H9 (cell line): ENCODE results near the gene IL1B. TPM values are rescaled to one million over a fixed set of nuclear protein-coding genes. Genes with fewer than 3 reads are reported as not detected.

ENCODE experiments used
- DNase-seq: peaks from one replicate; pipeline ENCODE4 v3.0.0-alpha.2; 2017
- H2AFZ ChIP-seq: one replicate; pipeline ENCODE4 v1.6.1; 2013; ENCODE audit warnings: mild to moderate bottlenecking, low read length, control low read depth, moderate library complexity
- H2AK5ac ChIP-seq: 2 replicates; pipeline ENCODE4 v1.6.1; 2013; ENCODE audit warnings: low read length, control low read depth, mixed read lengths; ENCODE audit not compliant: insufficient read length
- H2BK120ac ChIP-seq: one replicate; pipeline ENCODE4 v1.6.1; 2013; ENCODE audit warnings: low read depth, mild to moderate bottlenecking, low read length, control low read depth, inconsistent platforms; ENCODE audit not compliant: poor library complexity, severe bottlenecking
- H2BK12ac ChIP-seq: 2 replicates; pipeline ENCODE4 v1.6.1; 2013; ENCODE audit warnings: low read length, control low read depth, mixed read lengths, low read depth; ENCODE audit not compliant: insufficient read length
- H2BK15ac ChIP-seq: 2 replicates; pipeline ENCODE4 v1.6.1; 2013; ENCODE audit warnings: low read depth, low read length, control low read depth
- H2BK20ac ChIP-seq: one replicate; pipeline ENCODE4 v1.6.1; 2013; ENCODE audit warnings: low read depth, mild to moderate bottlenecking, low read length, control low read depth, inconsistent platforms; ENCODE audit not compliant: poor library complexity, severe bottlenecking
- H2BK5ac ChIP-seq: 2 replicates; pipeline ENCODE4 v1.6.1; 2013; ENCODE audit warnings: low read length, control low read depth, mixed read lengths; ENCODE audit not compliant: insufficient read length
- H3K14ac ChIP-seq: 2 replicates; pipeline ENCODE4 v1.6.1; 2013; ENCODE audit warnings: low read length, control low read depth; ENCODE audit not compliant: insufficient read depth
- H3K18ac ChIP-seq: 2 replicates; pipeline ENCODE4 v1.6.1; 2013; ENCODE audit warnings: low read depth, mild to moderate bottlenecking, mixed read lengths, low read length, control low read depth; ENCODE audit not compliant: insufficient read length
- H3K23ac ChIP-seq: 2 replicates; pipeline ENCODE4 v1.6.1; 2013; ENCODE audit warnings: low read length, control low read depth, mixed read lengths, low read depth; ENCODE audit not compliant: insufficient read length
- H3K23me2 ChIP-seq: 2 replicates; pipeline ENCODE4 v1.6.1; 2013; ENCODE audit warnings: low read depth, mild to moderate bottlenecking, mixed read lengths, low read length, control low read depth; ENCODE audit not compliant: insufficient read length, poor library complexity, severe bottlenecking
- H3K27ac ChIP-seq: 2 replicates; pipeline ENCODE4 v1.5.1; 2013; ENCODE audit warnings: low read length, control low read depth, mixed read lengths, low read depth; ENCODE audit not compliant: insufficient read length
- H3K27me3 ChIP-seq: 2 replicates; pipeline ENCODE4 v1.6.1; 2013; ENCODE audit warnings: low read length, control low read depth, inconsistent platforms; ENCODE audit not compliant: insufficient read depth
- H3K4ac ChIP-seq: 2 replicates; pipeline ENCODE4 v1.6.1; 2013; ENCODE audit warnings: low read depth, mild to moderate bottlenecking, control low read depth, inconsistent platforms, low read length, moderate library complexity
- H3K4me1 ChIP-seq: 2 replicates; pipeline ENCODE4 v1.6.1; 2013; ENCODE audit warnings: low read length, control low read depth, inconsistent platforms; ENCODE audit not compliant: insufficient read depth
- H3K4me2 ChIP-seq: 2 replicates; pipeline ENCODE4 v1.6.1; 2013; ENCODE audit warnings: low read length, control low read depth, mixed read lengths; ENCODE audit not compliant: insufficient read length, insufficient read depth
- H3K56ac ChIP-seq: 2 replicates; pipeline ENCODE4 v1.6.1; 2013; ENCODE audit warnings: low read depth, mild to moderate bottlenecking, mixed read lengths, low read length, control low read depth; ENCODE audit not compliant: insufficient read length
- H3K79me1 ChIP-seq: 2 replicates; pipeline ENCODE4 v1.6.1; 2013; ENCODE audit warnings: low read depth, mild to moderate bottlenecking, moderate library complexity, low read length, control low read depth, inconsistent platforms; ENCODE audit not compliant: insufficient read depth, poor library complexity, severe bottlenecking
- H3K79me2 ChIP-seq: 2 replicates; pipeline ENCODE4 v1.6.1; 2013; ENCODE audit warnings: low read length, control low read depth, inconsistent platforms; ENCODE audit not compliant: insufficient read depth
- H3K9ac ChIP-seq: 2 replicates; pipeline ENCODE4 v1.6.1; 2013; ENCODE audit warnings: low read length, control low read depth, mixed read lengths; ENCODE audit not compliant: insufficient read length; ENCODE audit errors: extremely low read depth
- H3K9me3 ChIP-seq: one replicate; pipeline ENCODE4 v1.6.1; 2013; ENCODE audit warnings: low read depth, low read length, inconsistent platforms; ENCODE audit not compliant: control insufficient read depth
- H3T11ph ChIP-seq: one replicate; pipeline ENCODE4 v1.6.1; 2013; ENCODE audit warnings: mild to moderate bottlenecking, low read length, control low read depth, inconsistent platforms
- H4K20me1 ChIP-seq: one replicate; pipeline ENCODE4 v1.6.1; 2013; ENCODE audit not compliant: control insufficient read depth, insufficient read length, insufficient read depth
- H4K5ac ChIP-seq: 2 replicates; pipeline ENCODE4 v1.6.1; 2013; ENCODE audit warnings: low read depth, mild to moderate bottlenecking, mixed read lengths, low read length, control low read depth; ENCODE audit not compliant: insufficient read length
- H4K8ac ChIP-seq: replicated peaks from 2 replicates; pipeline ENCODE4 v1.6.1; 2013; ENCODE audit warnings: low read length, control low read depth, mixed read lengths, low read depth; ENCODE audit not compliant: insufficient read length
- H4K91ac ChIP-seq: 2 replicates; pipeline ENCODE4 v1.6.1; 2013; ENCODE audit warnings: low read depth, mild to moderate bottlenecking, moderate library complexity, mixed read lengths, low read length, control low read depth; ENCODE audit not compliant: insufficient read length
- H3K27ac Mint-ChIP-seq, 3 experiments: 2 replicates in 2 of 3; 3 replicates in 1 of 3; pipeline ENCODE4 v1.8.0; 2020 to 2021; ENCODE audit warnings: mixed read lengths in 3 of 3, mild to moderate bottlenecking in 1 of 3, moderate library complexity in 1 of 3
- H3K27me3 Mint-ChIP-seq: 2 replicates; pipeline ENCODE4 v1.8.0; 2021; ENCODE audit warnings: low read depth, mild to moderate bottlenecking, moderate library complexity, mixed read lengths
- H3K36me3 Mint-ChIP-seq, 3 experiments: 2 replicates in 2 of 3; 3 replicates in 1 of 3; pipeline ENCODE4 v1.8.0; 2020 to 2021; ENCODE audit warnings: low read depth in 3 of 3, mixed read lengths in 3 of 3; ENCODE audit not compliant: insufficient read depth in 1 of 3
- H3K4me1 Mint-ChIP-seq, 2 experiments: 2 replicates each; pipeline ENCODE4 v1.8.0; 2020; ENCODE audit warnings: mixed read lengths in 2 of 2
- H3K4me3 Mint-ChIP-seq, 2 experiments: 2 replicates in 1 of 2; 3 replicates in 1 of 2; pipeline ENCODE4 v1.8.0; 2020 to 2021; ENCODE audit warnings: mild to moderate bottlenecking in 2 of 2, mixed read lengths in 2 of 2, moderate library complexity in 1 of 2
- H3K9me3 Mint-ChIP-seq, 2 experiments: 2 replicates in 1 of 2; 3 replicates in 1 of 2; pipeline ENCODE4 v1.8.0; 2020; ENCODE audit warnings: mild to moderate bottlenecking in 2 of 2, mixed read lengths in 2 of 2, moderate library complexity in 1 of 2
- WGBS: extraction: QIAGEN DNeasy Blood & Tissue Kit; methylation state at CpG from one replicate; pipeline ENCODE4 v1.1.7; 2013; ENCODE audit warnings: missing lambda C conversion rate, low lambda C conversion rate, mixed read lengths; ENCODE audit not compliant: insufficient read length; ENCODE audit errors: extremely low coverage; 5-methylcytosine and 5-hydroxymethylcytosine counted together
- total RNA-seq: library from RNA; stranded (reverse); gene quantifications from 2 replicates; pipeline ENCODE4 v1.2.1, GENCODE V29; 2021
- TF ChIP-seq, protein P1 (sequence below): fragments of 200-600 bp; sonication (generic); conservative IDR thresholded peaks from 3 replicates; pipeline ENCODE4 v1.8.0; 2021; ENCODE audit warnings: antibody characterized with exemption, mild to moderate bottlenecking

Gene IL1B
- total RNA-seq, 1 experiment from 2014 or later = not detected

GRCh38 chr2:112792419-112792818, 44.2 kb downstream of the IL1B start:
- H3K9me3 Mint-ChIP-seq = peaks cover 10 to 13% of the 10 kb centered on the region in 2 experiments; a peak in 4 of 5 replicates
- peaks cover 27 to 54% of the 10 kb centered on the region in 2 experiments for H3K4me1 Mint-ChIP-seq
- H2BK12ac ChIP-seq = no peak overlapping the region
- no peak overlapping the region for H3K23ac ChIP-seq
- no peak overlapping the region for H3K56ac ChIP-seq
- H3K4me2 ChIP-seq = no peak overlapping the region
- H2BK15ac ChIP-seq = no peak overlapping the region
- peaks cover 1 to 7% (median 3%) of the 10 kb centered on the region in 3 experiments; a peak in 4 of 7 replicates for H3K36me3 Mint-ChIP-seq
- no peaks in the 10 kb centered on the region for H3K27me3 ChIP-seq
- H3K18ac ChIP-seq = no peak overlapping the region
- no peak overlapping the region for H2AFZ ChIP-seq
- H3K23me2 ChIP-seq = no peaks in the 10 kb centered on the region
- H4K5ac ChIP-seq = no peak overlapping the region
- H3K4me1 ChIP-seq = no peaks in the 10 kb centered on the region
- H4K8ac ChIP-seq = no peak overlapping the region
- no peak overlapping the region for H3K4me3 Mint-ChIP-seq
- no peak overlapping the region for H3K27ac ChIP-seq
- H2BK5ac ChIP-seq = no peak overlapping the region
- no peaks in the 10 kb centered on the region for H4K20me1 ChIP-seq
- no peak overlapping the region for H3K9ac ChIP-seq
- H3K79me2 ChIP-seq = no peaks in the 10 kb centered on the region
- H4K91ac ChIP-seq = no peak overlapping the region
- TF ChIP-seq, protein P1, sequence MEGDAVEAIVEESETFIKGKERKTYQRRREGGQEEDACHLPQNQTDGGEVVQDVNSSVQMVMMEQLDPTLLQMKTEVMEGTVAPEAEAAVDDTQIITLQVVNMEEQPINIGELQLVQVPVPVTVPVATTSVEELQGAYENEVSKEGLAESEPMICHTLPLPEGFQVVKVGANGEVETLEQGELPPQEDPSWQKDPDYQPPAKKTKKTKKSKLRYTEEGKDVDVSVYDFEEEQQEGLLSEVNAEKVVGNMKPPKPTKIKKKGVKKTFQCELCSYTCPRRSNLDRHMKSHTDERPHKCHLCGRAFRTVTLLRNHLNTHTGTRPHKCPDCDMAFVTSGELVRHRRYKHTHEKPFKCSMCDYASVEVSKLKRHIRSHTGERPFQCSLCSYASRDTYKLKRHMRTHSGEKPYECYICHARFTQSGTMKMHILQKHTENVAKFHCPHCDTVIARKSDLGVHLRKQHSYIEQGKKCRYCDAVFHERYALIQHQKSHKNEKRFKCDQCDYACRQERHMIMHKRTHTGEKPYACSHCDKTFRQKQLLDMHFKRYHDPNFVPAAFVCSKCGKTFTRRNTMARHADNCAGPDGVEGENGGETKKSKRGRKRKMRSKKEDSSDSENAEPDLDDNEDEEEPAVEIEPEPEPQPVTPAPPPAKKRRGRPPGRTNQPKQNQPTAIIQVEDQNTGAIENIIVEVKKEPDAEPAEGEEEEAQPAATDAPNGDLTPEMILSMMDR = no peak
- WGBS = no CpG with 5 or more reads among the region's 5 CpGs
- no peak overlapping the region for H3K14ac ChIP-seq
- DNase-seq = no peak
- no peak overlapping the region for H3K4ac ChIP-seq
- H3K27me3 Mint-ChIP-seq = no peaks in the 10 kb centered on the region
- H2BK20ac ChIP-seq = no peak overlapping the region
- H3K9me3 ChIP-seq = no peaks in the 10 kb centered on the region
- H3T11ph ChIP-seq = no peak overlapping the region
- no peak overlapping the region for H3K27ac Mint-ChIP-seq
- H2AK5ac ChIP-seq = no peak overlapping the region
- no peaks in the 10 kb centered on the region for H3K79me1 ChIP-seq
- no peak overlapping the region for H2BK120ac ChIP-seq
